H1 (cell line): ENCODE data around the gene NDUFA1. TPM values are rescaled to one million over a fixed set of nuclear protein-coding genes. Genes with fewer than 3 reads are reported as not detected.
A peak's percentile ranks its signal among the peaks of the same experiment; 100 is the strongest.

Source experiments
- CTCF ChIA-PET: fragments of 300-600 bp; sonication (Branson Sonifier 250); formaldehyde crosslinking; loops from one replicate; lab custom pipeline; 2021; ENCODE audit not compliant: partially characterized antibody; lab: Charles Lee
- POLR2A ChIA-PET: fragments of 300-600 bp; sonication (Branson Sonifier 250); formaldehyde crosslinking; loops from one replicate; lab custom pipeline; 2021; ENCODE audit warnings: inconsistent platforms; ENCODE audit not compliant: partially characterized antibody; lab: Charles Lee
- DNase-seq, 2 experiments: peaks; one replicate each; pipeline versions ENCODE4 v3.0.0 to v3.0.0-alpha.2; 2010 to 2022; ENCODE audit warnings: low spot score in 2 of 2, low read depth in 1 of 2, mixed read lengths in 1 of 2
- FAIRE-seq: peaks from 2 replicates; lab custom pipeline; 2011; peaks lifted over from hg19 to GRCh38; lab: Jason Lieb, UNC
- H2AFZ ChIP-seq: 2 replicates; pipeline ENCODE4 v1.8.1; 2012; ENCODE audit warnings: low read length, inconsistent platforms
- H2AK5ac ChIP-seq: 2 replicates; pipeline ENCODE4 v1.6.1; 2013; ENCODE audit warnings: low read depth, low read length
- H2BK120ac ChIP-seq: replicated peaks from 2 replicates; pipeline ENCODE3; 2013; ENCODE audit warnings: low read depth, low read length, inconsistent platforms
- H2BK12ac ChIP-seq: 2 replicates; pipeline ENCODE4 v1.6.1; 2013; ENCODE audit warnings: low read depth, low read length
- H2BK15ac ChIP-seq: 2 replicates; pipeline ENCODE4 v1.6.1; 2013; ENCODE audit warnings: low read length
- H2BK20ac ChIP-seq: 2 replicates; pipeline ENCODE4 v1.6.1; 2013; ENCODE audit warnings: low read length
- H2BK5ac ChIP-seq: 2 replicates; pipeline ENCODE4 v1.6.1; 2013; ENCODE audit warnings: low read depth, low read length
- H3K14ac ChIP-seq: 2 replicates; pipeline ENCODE4 v1.6.1; 2013; ENCODE audit warnings: inconsistent platforms; ENCODE audit not compliant: insufficient read length
- H3K18ac ChIP-seq: 2 replicates; pipeline ENCODE4 v1.6.1; 2013; ENCODE audit warnings: low read length; ENCODE audit errors: extremely low read depth
- H3K23ac ChIP-seq: 2 replicates; pipeline ENCODE4 v1.6.1; 2013; ENCODE audit warnings: inconsistent platforms; ENCODE audit not compliant: insufficient read length
- H3K23me2 ChIP-seq: 2 replicates; pipeline ENCODE4 v1.6.1; 2013; ENCODE audit warnings: low read depth, low read length
- H3K27ac ChIP-seq: 2 replicates; pipeline ENCODE4 v1.6.1; 2011; ENCODE audit warnings: low read depth, low read length, inconsistent platforms
- H3K27me3 ChIP-seq, 4 experiments: replicated peaks in 1 of 4; 1 replicate in 1 of 4; 2 replicates in 3 of 4; pipeline versions ENCODE4 v1.6.1 to v1.8.1; 2011 to 2013; ENCODE audit warnings: low read length in 3 of 4, mild to moderate bottlenecking in 3 of 4, inconsistent platforms in 2 of 4, mixed read lengths in 2 of 4, moderate library complexity in 1 of 4; ENCODE audit not compliant: control insufficient read depth in 3 of 4, insufficient read depth in 3 of 4; ENCODE audit errors: extremely low read depth in 1 of 4
- H3K36me3 ChIP-seq, 4 experiments: 2 replicates each; pipeline versions ENCODE4 v1.6.1 to v1.8.1; 2011 to 2013; ENCODE audit warnings: mild to moderate bottlenecking in 4 of 4, low read length in 3 of 4, moderate library complexity in 2 of 4, control low read depth in 1 of 4, inconsistent platforms in 1 of 4; ENCODE audit not compliant: insufficient read depth in 4 of 4, control insufficient read depth in 2 of 4
- H3K4ac ChIP-seq: replicated peaks from 2 replicates; pipeline ENCODE3; 2013; ENCODE audit warnings: low read length, low read depth, mixed read lengths, inconsistent platforms; ENCODE audit not compliant: insufficient read length
- H3K4me1 ChIP-seq, 4 experiments: replicated peaks in 1 of 4; 1 replicate in 1 of 4; 2 replicates in 3 of 4; pipeline versions ENCODE4 v1.6.1 to v1.8.1; 2011 to 2013; ENCODE audit warnings: low read length in 3 of 4, inconsistent platforms in 2 of 4, mixed read lengths in 1 of 4; ENCODE audit not compliant: insufficient read depth in 4 of 4, control insufficient read depth in 3 of 4
- H3K4me2 ChIP-seq, 2 experiments: 2 replicates each; pipeline versions ENCODE4 v1.6.1 to v1.8.1; 2011 to 2013; ENCODE audit warnings: low read depth in 2 of 2, low read length in 2 of 2, control low read depth in 1 of 2, inconsistent platforms in 1 of 2, mild to moderate bottlenecking in 1 of 2; ENCODE audit not compliant: insufficient read depth in 1 of 2
- H3K4me3 ChIP-seq, 4 experiments: fragments of 200-600, 300-600 bp in 1 of 4; sonication (generic), shearing (Covaris generic), sonication (Bioruptor Twin) in 1 of 4; 2 replicates each; pipeline versions ENCODE4 v1.5.1 to v1.8.1; 2011 to 2016; ENCODE audit warnings: low read length in 4 of 4, low read depth in 3 of 4, control low read depth in 2 of 4, inconsistent platforms in 2 of 4, mild to moderate bottlenecking in 2 of 4, mixed read lengths in 1 of 4, moderate library complexity in 1 of 4; ENCODE audit not compliant: insufficient read depth in 2 of 4; ENCODE audit errors: extremely low read depth in 1 of 4
- H3K56ac ChIP-seq: replicated peaks from 2 replicates; pipeline ENCODE3; 2013; ENCODE audit warnings: low read depth, mild to moderate bottlenecking, mixed read lengths, low read length, inconsistent platforms; ENCODE audit not compliant: insufficient read length
- H3K79me1 ChIP-seq: 2 replicates; pipeline ENCODE4 v1.6.1; 2013; ENCODE audit warnings: low read depth, low read length, control low read depth
- H3K79me2 ChIP-seq, 2 experiments: 2 replicates each; pipeline versions ENCODE4 v1.6.1 to v1.8.1; 2012 to 2013; ENCODE audit warnings: low read length in 2 of 2, mild to moderate bottlenecking in 2 of 2, inconsistent platforms in 1 of 2; ENCODE audit not compliant: insufficient read depth in 2 of 2, control insufficient read depth in 1 of 2
- H3K9ac ChIP-seq, 4 experiments: replicated peaks in 1 of 4; 1 replicate in 1 of 4; 2 replicates in 3 of 4; pipeline versions ENCODE4 v1.6.1 to v1.8.1; 2011 to 2013; ENCODE audit warnings: low read depth in 3 of 4, low read length in 3 of 4, control low read depth in 2 of 4, mild to moderate bottlenecking in 2 of 4, moderate library complexity in 2 of 4, inconsistent platforms in 1 of 4; ENCODE audit errors: extremely low read depth in 1 of 4
- H3K9me3 ChIP-seq, 2 experiments: 2 replicates each; pipeline versions ENCODE4 v1.6.1 to v1.8.1; 2012 to 2013; ENCODE audit warnings: mild to moderate bottlenecking in 2 of 2, moderate library complexity in 2 of 2, control low read depth in 1 of 2, inconsistent platforms in 1 of 2, low read depth in 1 of 2, low read length in 1 of 2, mixed read lengths in 1 of 2; ENCODE audit not compliant: insufficient read depth in 2 of 2
- H4K20me1 ChIP-seq, 2 experiments: replicated peaks in 1 of 2; 2 replicates each; pipeline versions ENCODE3 to v1.8.1; 2011 to 2013; ENCODE audit warnings: inconsistent platforms in 2 of 2, low read length in 2 of 2, mild to moderate bottlenecking in 1 of 2; ENCODE audit not compliant: insufficient read depth in 2 of 2, control insufficient read depth in 1 of 2
- H4K5ac ChIP-seq: 2 replicates; pipeline ENCODE4 v1.6.1; 2013; ENCODE audit warnings: low read length, low read depth, mixed read lengths, inconsistent platforms; ENCODE audit not compliant: insufficient read length
- H4K8ac ChIP-seq: 2 replicates; pipeline ENCODE4 v1.8.0; 2013; ENCODE audit warnings: mild to moderate bottlenecking, moderate library complexity, low read length, inconsistent platforms; ENCODE audit not compliant: insufficient read depth; ENCODE audit errors: extremely low read depth
- H4K91ac ChIP-seq: replicated peaks from 2 replicates; pipeline ENCODE3; 2013; ENCODE audit warnings: low read length, mixed read lengths, inconsistent platforms; ENCODE audit not compliant: insufficient read length
- BCL11A ChIP-seq, 2 experiments: IDR thresholded peaks; one replicate each; pipeline ENCODE4 v1.6.1; 2011; ENCODE audit warnings: low read depth in 2 of 2, low read length in 2 of 2, mild to moderate bottlenecking in 2 of 2
- CHD2 ChIP-seq: IDR thresholded peaks from 2 replicates; pipeline ENCODE4 v1.6.1; 2012; ENCODE audit warnings: low read length, improper control_type of control experiment
- E2F6 ChIP-seq: IDR thresholded peaks from 2 replicates; pipeline ENCODE4 v1.6.1; 2012; ENCODE audit warnings: inconsistent platforms
- HDAC6 ChIP-seq: IDR thresholded peaks from one replicate; pipeline ENCODE4 v1.7.1; 2012; ENCODE audit warnings: low read depth, mild to moderate bottlenecking, inconsistent platforms, low read length, moderate library complexity
- POLR2A ChIP-seq, 2 experiments: IDR thresholded peaks; 1 replicate in 1 of 2; 2 replicates in 1 of 2; pipeline ENCODE4 v1.6.1; 2011; ENCODE audit warnings: low read depth in 2 of 2, low read length in 2 of 2, mild to moderate bottlenecking in 2 of 2; ENCODE audit errors: control extremely low read depth in 1 of 2
- POU5F1 ChIP-seq: IDR thresholded peaks from 2 replicates; pipeline ENCODE4 v1.6.1; 2011; ENCODE audit warnings: low read depth, mild to moderate bottlenecking, low read length, moderate library complexity
- SP1 ChIP-seq: IDR thresholded peaks from 2 replicates; pipeline ENCODE4 v1.6.1; 2011; ENCODE audit warnings: low read depth, low read length
- TBP ChIP-seq: IDR thresholded peaks from 2 replicates; pipeline ENCODE4 v1.6.1; 2011; ENCODE audit warnings: low read depth, low read length, improper control_type of control experiment
- WGBS, 2 experiments: shearing (Covaris generic) in 1 of 2; methylation state at CpG; one replicate each; pipeline versions ENCODE4 v1.1.6 to v1.1.7; 2013 to 2015; ENCODE audit warnings: low lambda C conversion rate in 2 of 2, mixed read lengths in 2 of 2, inconsistent platforms in 1 of 2, low coverage in 1 of 2, missing lambda C conversion rate in 1 of 2; ENCODE audit not compliant: insufficient replicate concordance in 2 of 2, insufficient coverage in 1 of 2, insufficient read length in 1 of 2; ENCODE audit errors: extremely low coverage in 1 of 2, missing lambda C conversion rate in 1 of 2; 5-methylcytosine and 5-hydroxymethylcytosine counted together
- polyA plus RNA-seq, 7 experiments: library from polyadenylated mRNA; depleted of rRNA in 3 of 7; stranded (reverse) in 5 of 7; unstranded in 2 of 7; fragments of >200 nt in 5 of 7; fragments of 200-250 nt in 2 of 7; gene quantifications; 1 replicate in 5 of 7; 2 replicates in 1 of 7; 4 replicates in 1 of 7; pipeline versions ENCODE4 v1.2.1 to v1.2.3, GENCODE V29; 2011 to 2013; ENCODE audit warnings: missing spikeins in 2 of 7, mixed read lengths in 2 of 7
- total RNA-seq: library from RNA; stranded (reverse); fragmentation: NEBNext Ultra II Directional; extraction: Animal tissue kit (Norgen Biotek cat#: 25700); gene quantifications from 2 replicates; pipeline ENCODE4 v1.2.1, GENCODE V29; 2021

NDUFA1 gene
- total and polyA plus RNA-seq, 2 of the 8 experiments (the other 6 are each of a cell fraction or from before 2014, with no cell fraction given), result 65.6 to 69.7 TPM

GRCh38 chrX:119885554-119886428 is 14.2 kb downstream of the NDUFA1 start:
- DNase-seq (no peak), FAIRE-seq (peak; percentile 94)
- no peak overlapping the region for H3K23ac ChIP-seq
- no peaks in the 10 kb centered on the region for H3K36me3 ChIP-seq
- ChIA-PET POLR2A (interaction anchor here (1.3 kb wide), 1 partner anchor 95 kb away, joined by 3 read pairs; the partner anchor contains the start of gene RPL39), CTCF (interaction anchor here (1.2 kb wide), 1 partner anchor 61 kb away, joined by 3 read pairs; no protein-coding TSS in a partner anchor)
- 88% methylated on average over 10 of the region's 11 CpGs; no CpG with 5 or more reads in 1 of the 2 experiments for WGBS, 2 experiments
- no peak overlapping the region for H2BK120ac ChIP-seq
- no peak overlapping the region for H3K4ac ChIP-seq
- H4K91ac ChIP-seq, result no peak overlapping the region
- H2AFZ ChIP-seq, result no peak overlapping the region
- no peak overlapping the region for H3K18ac ChIP-seq
- H2BK5ac ChIP-seq, result no peak overlapping the region
- H3K23me2 ChIP-seq, result no peaks in the 10 kb centered on the region
- no peak overlapping the region for H3K9ac ChIP-seq
- H2BK12ac ChIP-seq, result no peak overlapping the region
- H3K14ac ChIP-seq, result no peak overlapping the region
- H3K79me1 ChIP-seq, result no peaks in the 10 kb centered on the region
- H2BK15ac ChIP-seq, result no peak overlapping the region
- no peak overlapping the region for H3K56ac ChIP-seq
- no peaks in the 10 kb centered on the region for H3K27me3 ChIP-seq
- no peak overlapping the region for H3K4me2 ChIP-seq
- H2BK20ac ChIP-seq, result no peak overlapping the region
- no peaks in the 10 kb centered on the region for H4K20me1 ChIP-seq
- H2AK5ac ChIP-seq, result no peak overlapping the region
- no peak overlapping the region for H4K8ac ChIP-seq
- no peaks in the 10 kb centered on the region; a peak in 1 of 7 replicates for H3K4me1 ChIP-seq
- H3K4me3 ChIP-seq, result no peak overlapping the region
- no peak overlapping the region for H4K5ac ChIP-seq
- no peaks in the 10 kb centered on the region for H3K79me2 ChIP-seq
- H3K27ac ChIP-seq, result no peak overlapping the region
- no peaks in the 10 kb centered on the region for H3K9me3 ChIP-seq
- TF ChIP-seq HDAC6 (no peak), POLR2A (IDR thresholded peaks at IDR 0.05; ENCODE audit: control extremely low read depth in 1 of 2, low read depth in 2 of 2, low read length in 2 of 2) (no peak), BCL11A (IDR thresholded peaks at IDR 0.05; ENCODE audit: low read depth in 2 of 2, low read length in 2 of 2) (no peak), POU5F1 (no peak), SP1 (peak; percentile 93), TBP (no peak), E2F6 (no peak), CHD2 (0 out of 2 replicates have a peak, but pooled peaks have one; percentile 36)
